Measurements from ENCODE around the gene GBE1.
"Not testable (repeated sequence)": the region's sequence is repeated elsewhere in the genome, so short reads cannot be mapped to it uniquely, and the experiment has no call there.

The GBE1 gene

DNA sequence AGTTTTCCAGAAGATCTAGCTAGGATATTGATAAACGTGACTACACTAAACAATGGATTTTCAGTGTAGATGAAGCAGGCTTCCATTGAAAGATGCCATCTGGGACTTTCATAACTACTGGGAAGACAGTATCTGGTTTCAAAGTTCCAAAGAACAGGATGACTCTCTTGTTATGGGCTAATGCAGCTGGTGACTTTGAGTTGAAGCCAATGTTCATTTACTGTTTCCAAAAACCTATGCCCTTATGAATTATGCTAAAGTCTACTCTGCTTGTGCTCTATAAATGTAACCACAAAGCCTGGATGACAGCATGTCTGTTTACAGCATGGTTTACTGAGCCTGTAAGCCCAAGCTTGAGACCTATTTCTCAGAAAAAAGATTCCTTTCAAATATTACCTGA, 245.4 kb downstream of the GBE1 start:
- no peak for DNase-seq

DNA sequence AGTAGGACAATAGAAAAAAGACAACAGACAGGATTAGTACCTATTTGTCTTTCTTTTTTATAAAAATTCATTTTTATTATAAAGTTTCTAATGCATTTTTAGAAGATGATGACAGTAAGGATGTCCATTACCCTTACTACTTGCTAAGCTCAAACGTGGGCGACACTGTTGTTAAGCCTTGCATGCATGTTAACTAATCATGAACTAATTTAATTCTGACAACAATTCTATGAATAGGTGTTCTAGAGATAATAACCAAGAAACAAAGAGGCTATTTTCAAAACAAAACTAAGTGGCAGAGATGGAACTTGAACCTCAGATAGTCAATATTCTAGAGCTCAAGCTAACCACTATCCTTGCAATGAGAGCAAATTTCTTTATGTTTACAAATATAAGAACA, 247.9 kb downstream of the GBE1 start:
- no peak for DNase-seq

- no peak for DNase-seq
Measured at GRCh38 chr3:81503026-81503425, 258.4 kb downstream of the GBE1 start.

DNA sequence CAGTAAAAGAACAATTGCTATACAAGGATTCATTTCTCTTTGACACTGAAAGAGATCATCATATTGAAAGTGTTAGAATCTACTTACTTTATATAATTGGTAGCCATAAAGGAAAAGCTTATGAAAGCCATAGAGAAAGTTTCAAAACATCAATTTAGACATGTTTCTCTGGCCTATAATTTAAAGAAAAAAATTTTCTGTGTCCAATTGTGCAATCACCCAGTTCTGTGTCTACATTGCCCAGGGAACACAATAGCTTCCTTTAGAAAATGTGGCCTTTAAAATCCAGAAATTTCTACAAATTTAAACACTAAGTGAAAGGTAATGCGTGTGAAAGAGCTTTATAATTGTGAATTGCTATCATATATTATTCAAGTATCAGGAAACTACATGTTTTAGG, 259.2 kb downstream of the GBE1 start:
- DNase-seq = no peak

DNA sequence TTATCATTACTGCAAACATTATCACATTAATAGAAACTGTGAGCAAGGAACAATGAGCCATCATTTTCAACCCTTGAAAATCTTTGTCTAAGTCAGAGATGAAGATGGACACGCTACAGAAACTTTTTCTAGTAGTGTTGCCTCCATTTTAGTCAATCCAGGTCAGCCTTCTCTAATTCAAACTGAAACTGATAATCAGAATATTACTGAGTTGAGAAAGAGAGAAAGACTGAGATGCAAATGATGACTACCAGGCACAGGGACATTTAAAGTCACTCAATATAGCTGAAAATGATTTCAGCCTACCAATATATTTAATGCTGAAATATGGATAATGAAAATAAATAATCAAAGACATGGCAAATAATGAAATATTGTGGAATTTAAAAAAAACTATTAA, 261.4 kb downstream of the GBE1 start:
- DNase-seq = no peak

- no peak for DNase-seq
Measured at GRCh38 chr3:81497572-81498251, 263.7 kb downstream of the GBE1 start.

- no peak for DNase-seq
Measured at GRCh38 chr3:81496407-81497104, 264.9 kb downstream of the GBE1 start.

DNA sequence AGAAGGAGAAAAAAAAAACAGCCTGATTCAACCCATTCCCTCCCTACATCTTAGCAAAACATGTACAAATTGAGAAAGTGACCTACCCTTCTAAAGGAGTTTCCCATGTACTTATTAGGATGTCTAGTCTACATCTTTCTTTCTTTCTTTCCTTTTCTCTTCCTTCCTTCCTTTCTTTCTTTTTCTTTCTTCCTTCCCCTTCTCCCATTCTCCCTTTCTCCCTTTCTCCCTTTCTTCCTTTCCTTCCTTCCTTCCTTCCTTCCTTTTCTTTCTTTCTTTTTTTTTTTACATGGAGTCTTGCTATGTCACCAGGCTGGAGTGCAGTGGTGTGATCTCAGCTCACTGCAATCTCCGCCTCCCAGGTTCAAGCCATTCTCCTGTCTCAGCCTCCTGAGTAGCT, 269.0 kb downstream of the GBE1 start:
- DNase-seq = not testable (repeated sequence)

DNA sequence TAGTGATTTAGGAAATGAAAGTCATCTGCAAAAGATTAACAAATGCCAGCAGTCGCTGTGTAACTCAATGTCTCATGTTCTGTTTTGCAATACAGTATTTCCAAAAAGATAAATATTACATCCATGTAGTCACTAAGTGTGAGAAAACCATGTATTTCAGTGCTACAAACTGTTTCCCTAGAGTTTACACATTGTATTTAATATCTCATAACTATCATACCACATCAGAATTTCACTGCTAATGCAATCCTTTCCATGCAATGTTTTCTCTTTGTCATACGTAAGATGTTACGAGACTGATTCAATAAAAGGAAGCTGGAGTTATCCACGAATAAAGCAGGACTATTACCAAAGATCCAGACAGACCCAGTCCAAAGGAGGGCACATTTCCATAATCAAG, 269.4 kb downstream of the GBE1 start:
- DNase-seq = no peak

- DNase-seq = peak; percentile 63
Measured at GRCh38 chr3:81490541-81491288, 270.7 kb downstream of the GBE1 start.

- DNase-seq = no peak
Measured at GRCh38 chr3:81485444-81485865, 276.0 kb downstream of the GBE1 start.

DNA sequence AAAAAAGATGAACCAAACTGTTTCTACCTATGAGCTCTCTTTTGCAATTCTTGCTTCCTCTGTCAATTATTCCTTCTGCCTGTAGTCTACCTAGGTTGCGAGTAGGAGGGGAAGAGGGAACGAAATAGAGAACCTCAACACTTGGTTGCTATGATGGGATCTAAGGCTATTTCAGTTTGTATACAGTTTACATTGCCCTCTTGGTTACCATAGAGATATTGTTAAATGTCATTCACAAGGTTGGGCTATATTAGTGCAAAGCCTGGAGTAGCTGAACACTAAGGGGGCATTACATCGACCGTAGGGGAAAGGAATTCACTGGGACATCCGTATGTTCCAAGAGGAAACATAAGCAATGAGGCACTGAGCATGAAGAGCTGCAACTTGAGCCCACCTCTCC, 276.9 kb downstream of the GBE1 start:
- no peak for DNase-seq

- DNase-seq = no peak
Measured at GRCh38 chr3:81483046-81483445, 278.4 kb downstream of the GBE1 start.

DNA sequence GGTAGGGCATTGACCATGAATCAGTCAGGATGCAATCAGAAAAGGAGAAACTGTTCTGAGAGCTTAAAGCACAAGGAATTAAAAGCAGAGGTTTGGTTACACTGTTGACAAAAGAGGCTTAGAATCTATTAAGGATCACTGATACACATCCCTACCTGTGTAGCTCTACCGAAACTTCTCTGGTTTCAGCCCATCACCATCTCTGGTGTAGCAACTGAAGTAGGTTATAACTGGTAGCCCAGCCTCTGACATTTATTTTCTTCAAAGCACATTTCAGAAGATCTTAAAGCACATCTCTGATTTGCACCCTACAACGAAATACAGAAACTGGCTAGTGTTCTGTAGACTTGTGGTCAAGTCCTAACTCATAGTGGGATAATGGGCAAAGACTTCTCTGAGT, 283.7 kb downstream of the GBE1 start:
- DNase-seq = no peak

GRCh38 chr3:81476692-81477091, 284.8 kb downstream of the GBE1 start:
- DNase-seq = no peak

DNA sequence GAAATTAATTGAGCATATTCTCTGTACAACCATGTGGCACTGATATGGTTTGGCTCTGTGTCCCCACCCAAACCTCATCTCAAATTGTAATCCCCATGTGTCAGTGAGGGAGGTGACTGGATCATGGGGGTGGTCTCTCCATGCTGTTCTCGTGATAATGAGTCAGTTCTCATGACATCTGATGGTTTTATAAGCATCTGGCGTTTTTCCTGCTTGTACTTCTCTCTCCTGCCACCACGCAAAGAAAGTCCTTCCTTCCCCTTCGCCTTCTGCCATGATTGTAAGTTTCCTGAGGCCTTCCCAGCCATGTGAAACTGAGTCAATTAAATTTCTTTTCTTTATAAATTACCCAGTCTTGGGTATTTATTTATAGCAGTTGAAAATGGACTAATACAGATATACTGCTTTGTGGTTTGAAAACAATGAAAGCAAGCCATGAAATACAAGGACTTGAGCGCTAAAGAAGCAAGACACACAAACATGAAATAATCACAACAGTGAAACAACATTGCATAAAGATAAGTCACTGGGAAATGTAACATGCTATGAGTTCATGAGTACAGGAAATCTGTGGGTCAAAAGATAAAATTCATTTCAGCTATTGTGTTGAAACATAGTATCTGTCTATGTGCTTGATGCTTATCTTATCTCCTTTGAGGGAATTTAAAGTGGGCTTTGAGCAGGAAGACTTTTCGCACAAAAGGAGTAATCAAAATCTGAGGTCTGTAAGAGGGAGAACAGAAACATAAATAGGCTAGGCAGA, 288.7 kb downstream of the GBE1 start:
- DNase-seq = no peak

DNA sequence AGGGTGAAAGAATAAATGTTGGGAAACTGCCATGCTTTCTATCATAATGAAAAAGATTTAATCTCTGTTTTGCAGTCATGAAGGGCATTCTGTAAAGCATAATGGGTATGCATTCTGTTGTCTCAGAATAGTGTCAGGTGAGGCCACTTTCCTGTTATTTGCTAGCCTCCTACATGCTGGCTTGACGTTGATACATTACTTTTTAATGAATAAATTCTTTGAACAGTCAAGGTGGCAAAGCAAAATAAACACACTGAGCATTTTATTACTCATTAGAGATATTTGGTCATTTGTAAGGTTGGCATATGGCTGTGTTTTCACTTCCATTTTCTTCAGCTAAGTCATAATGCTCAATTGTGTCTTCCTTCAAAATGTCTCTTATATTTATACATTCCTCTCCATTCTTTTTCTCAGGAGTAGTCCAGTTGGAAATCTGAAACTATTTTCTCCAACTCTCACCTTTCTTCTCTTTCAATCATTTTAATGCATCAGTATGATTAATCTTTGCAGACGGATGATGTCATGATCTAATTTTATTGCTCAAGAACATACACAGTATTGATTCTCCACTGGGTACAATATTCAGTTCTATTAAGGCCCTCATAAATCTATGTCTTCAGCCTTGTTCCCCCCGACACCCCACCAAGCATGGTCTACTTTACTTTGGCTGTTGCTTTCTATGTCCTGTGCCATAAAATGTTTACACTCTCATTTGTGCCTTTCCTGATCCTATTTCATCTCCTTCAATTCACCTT, 290.7 kb downstream of the GBE1 start:
- DNase-seq = no peak

- DNase-seq = no peak
Measured at GRCh38 chr3:81468391-81468790, 293.1 kb downstream of the GBE1 start.

DNA sequence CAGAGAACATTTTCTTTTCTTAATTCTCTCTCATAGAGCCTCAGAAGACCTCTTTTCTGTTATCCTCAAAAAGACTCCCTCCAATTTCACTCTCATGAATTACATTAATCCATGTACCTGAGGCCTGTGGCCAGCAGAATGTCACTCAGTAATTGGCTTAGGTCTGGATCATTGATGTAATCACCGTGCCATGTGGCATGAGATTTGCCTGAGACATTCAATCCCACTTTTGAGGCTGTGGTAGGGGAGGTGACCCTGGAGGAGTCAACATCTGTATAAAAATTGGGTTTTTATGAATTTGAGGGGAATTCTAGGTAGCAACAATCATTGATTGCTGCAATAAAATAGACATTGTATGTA, 295.3 kb downstream of the GBE1 start:
- no peak for DNase-seq

- DNase-seq = no peak
Measured at GRCh38 chr3:81465510-81466200, 295.8 kb downstream of the GBE1 start.

GRCh38 chr3:81463781-81464180, 297.7 kb downstream of the GBE1 start:
- DNase-seq = no peak

DNA sequence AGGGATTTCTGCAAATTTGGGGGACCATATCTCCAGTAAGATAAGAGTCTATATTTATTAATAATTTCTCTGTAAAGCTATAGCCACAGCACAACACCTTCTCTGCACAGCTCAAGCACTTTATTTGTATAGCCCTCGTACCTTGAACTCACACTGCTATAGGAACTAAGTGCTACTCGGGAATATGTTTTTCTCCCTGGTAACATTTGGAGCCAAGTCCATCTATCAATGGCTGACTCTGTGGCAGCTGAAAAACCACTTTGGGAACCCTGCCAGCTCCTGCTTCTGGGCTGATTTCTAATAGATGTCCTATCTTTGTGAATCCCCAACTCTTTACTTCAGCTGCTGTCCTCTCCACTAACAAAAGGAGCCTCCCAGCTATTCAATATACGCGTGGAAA, 298.5 kb downstream of the GBE1 start:
- DNase-seq = peak; percentile 1

Data from NCI-H2029 (cell line).